GM19099 (cell line): Measurements from ENCODE around the gene LRP5.

Experiments
- POLR2A ChIP-seq: IDR thresholded peaks from 3 replicates; pipeline ENCODE4 v1.6.1; 2011; ENCODE audit warnings: low read depth; ENCODE audit not compliant: insufficient read length; ENCODE audit errors: extremely low read depth

The LRP5 gene

DNA sequence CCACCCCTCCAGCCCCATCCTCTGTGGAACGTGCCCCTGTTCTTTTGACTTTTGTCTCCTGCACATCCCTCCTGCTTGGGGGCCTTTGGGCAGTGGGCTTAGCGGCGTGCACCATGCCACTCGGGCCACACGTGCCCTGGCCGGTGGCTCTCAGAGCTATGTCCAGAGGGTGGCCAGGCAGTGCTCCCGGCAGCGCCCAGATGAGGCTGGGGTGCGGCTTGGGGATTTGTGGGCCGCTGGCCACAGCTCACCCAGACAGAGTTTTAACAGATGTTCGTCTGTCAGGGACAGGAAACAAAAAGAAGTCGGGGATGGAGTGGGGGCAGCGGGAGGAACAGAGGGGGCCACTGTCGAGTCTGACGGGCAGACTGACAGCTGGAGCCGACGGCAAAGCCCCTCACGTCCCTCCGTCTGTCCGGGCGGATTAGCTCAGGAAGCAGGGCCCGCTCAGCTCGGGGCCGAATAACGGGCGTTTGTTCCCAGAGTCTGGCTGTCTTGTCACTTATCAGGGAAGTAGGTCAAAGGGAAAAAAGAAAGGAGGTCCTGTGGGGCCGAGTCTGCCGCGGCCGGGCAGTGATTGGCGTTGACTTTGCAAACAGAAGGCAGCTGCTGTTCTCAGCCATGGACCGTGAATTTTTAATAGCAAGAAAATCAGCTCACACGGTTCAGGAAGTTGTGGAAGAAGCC, 61.6 kb downstream of the LRP5 start:
- TF ChIP-seq POLR2A = no peak

DNA sequence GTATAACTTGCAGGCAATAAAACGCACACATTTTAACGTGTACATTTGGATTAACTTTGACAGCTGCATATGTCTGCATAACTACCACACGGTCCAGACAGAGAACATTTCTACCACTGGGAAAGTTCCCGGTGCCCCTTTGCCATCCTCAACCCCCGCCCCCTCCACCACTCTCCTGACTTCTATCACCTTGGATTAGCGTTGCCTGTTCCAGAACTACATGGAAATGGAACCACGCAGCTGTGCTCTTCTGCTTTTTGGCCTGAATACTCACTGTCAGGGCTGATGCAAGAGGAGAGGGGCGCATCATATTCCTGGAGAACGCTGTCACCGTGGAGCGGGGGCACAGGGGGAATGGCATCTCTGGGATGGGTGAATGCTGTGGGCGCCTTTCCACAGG, 62.1 kb downstream of the LRP5 start:
- no peak for TF ChIP-seq POLR2A

DNA sequence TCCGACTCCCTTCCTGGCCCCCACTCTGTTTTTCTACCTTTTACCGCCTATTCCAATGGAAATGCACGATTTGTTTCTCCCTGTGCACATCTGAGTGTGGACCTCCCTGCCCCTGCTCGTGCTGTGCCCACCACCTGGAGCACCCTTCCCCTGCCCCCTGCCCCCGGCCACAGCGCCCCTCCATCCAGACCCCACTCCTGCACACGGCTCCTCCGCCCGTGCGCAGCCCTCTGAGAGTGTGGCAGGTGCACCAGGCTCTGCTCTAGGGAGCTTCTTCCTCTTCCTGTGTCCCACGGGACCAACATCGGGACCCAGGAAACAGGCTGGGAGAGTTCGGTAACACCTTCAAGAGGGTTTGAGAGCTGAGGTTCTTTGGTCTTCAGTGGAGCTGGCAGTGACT, 62.9 kb downstream of the LRP5 start:
- no peak for TF ChIP-seq POLR2A

DNA sequence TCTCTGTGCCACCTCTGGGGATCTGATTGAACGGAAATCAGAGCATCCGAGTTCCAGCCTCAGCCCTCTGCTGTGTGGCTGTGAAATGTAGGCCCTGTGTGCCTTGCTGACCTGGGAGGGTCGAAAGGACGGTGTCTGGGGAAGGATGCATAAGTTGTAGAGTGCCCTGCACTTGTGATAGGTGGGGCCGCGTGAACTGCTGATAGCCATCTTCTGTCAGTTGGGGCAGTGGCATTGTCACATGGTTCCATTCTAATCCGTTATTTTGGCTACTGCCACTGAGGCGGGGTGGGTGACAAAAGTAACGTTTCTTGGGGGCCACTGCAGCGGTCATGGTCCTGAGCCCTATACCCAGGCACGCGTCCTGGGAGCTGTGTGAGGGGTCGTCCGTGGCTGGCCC, 63.4 kb downstream of the LRP5 start:
- TF ChIP-seq POLR2A = no peak

DNA sequence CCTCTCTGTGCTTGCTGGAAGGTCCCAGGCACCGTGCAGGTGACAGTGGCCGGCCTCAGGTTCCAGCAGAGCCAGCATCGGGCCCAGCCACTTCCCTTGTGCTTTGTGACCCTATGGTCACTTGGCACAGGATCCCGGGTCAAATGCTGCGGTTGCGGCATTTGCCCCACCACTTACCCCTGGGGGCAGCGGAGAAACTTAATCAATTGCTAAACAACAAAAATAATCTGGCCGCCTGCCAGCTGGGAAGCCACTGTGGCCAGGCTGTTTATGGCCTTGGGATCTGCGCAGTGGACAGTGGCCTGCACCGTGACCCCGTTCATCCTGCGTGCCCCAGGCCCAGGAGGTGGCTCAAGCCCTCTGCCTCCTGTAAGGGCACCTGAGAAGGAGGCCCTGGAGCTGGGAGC, 65.0 kb downstream of the LRP5 start:
- no peak for TF ChIP-seq POLR2A

DNA sequence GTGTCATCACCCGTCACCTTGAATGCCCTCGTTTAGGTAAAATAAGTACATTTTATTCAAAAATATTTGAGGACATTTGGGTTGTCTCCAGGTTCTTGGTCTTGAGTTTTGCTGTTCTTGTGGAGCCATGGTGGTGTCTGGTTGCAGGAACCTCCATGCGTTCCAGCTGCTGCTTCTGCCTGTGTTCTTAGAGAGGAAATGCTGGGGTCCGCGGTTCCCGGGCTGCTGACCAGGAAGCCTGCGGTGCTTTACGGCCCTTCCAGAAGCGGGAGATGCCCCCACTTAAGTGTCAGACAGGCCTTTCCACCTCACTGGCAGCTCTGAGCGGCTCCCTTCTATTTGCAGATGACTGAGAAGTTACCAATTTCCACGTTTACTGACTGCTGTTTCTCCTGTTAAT, 66.8 kb downstream of the LRP5 start:
- TF ChIP-seq POLR2A = no peak

DNA sequence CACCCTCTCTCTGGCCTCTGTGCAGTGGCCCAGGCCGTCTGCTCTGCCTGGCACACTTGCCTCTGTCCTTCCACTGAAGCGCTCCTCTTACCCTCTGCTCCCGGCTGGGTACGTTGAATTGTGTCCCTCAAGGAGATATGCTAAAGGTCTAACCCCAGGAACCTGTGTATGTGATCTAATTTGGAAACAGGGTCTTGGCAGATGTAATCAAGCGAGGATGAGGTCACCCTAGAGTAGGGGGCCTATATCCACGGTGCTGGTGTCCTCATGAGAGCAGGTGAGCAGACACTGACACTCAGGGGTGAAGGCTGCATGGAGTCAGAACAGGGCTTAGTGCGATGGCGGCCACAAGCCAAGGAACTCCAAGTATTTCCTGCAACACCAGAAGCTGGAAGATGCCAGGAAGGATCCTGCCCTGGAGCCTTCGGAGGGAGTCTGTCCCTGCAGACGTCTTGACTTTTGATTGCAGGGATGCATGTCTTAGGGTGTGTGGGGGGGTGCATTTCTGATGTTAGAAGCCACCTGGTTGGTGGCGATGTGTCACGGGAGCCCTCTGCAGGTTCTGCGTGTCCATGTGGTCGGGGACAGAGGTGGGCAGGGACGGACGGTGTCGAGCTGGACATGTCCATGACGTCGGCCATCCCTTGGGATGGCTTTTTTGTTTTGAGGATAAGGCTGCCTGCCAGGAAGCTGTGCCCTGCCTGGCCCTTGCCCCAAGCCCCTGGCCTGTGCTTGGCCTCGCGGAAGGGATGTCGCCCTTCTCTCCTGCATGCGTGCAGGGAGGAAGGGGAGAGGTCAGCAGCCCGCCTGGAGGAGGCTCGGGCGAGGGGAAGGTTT, 68.6 kb downstream of the LRP5 start:
- TF ChIP-seq POLR2A = no peak

DNA sequence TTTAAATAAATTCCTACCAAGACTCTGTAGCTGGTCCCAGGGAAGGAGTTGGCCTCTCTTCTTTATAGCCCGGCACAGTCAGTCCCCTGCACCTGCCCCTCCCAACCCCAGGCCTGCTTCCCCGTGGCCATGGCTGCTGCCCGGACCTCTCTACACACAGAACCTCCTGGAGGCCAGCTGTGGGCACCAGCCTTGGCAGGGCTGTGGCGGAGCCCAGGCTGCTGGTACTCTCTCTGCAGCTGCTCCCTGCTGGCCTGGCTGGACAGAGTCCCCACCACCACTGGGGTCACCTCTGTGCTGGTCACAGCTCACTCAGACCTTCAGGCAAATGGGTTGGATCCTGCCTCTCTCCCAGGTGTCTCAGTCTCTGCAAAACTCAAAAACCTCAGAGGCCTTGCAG, 69.3 kb downstream of the LRP5 start:
- no peak for TF ChIP-seq POLR2A

DNA sequence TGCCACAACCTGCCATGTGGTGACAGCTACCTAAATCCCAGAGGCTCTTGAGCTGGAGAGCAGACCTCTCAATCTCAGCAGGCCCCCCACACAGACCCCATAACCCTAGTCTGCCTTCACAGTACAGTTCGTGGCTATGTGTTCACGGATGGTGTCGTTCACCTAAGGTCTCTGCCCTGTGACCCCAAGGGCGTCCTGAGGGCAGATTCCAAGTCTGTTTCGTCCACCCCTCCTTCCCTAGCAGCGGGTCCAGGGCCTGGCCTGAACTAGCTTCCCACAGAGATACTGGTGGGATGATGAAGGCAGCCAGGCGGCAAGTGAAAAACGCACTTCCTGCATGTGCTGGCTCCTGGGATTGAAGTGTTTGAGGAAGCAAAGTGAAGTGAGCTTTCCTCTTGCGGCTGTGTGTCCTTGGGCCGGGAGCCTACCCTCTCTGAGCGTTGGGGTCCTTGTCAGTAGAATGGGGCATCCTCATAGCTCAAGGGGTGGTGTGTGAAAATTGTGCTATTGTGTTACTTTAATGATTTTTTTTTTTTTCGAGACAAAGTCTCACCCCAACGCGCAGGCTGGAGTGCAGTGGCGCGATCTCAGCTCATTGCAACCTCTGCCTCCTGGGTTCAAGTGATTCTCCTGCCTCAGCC, 70.1 kb downstream of the LRP5 start:
- no peak for TF ChIP-seq POLR2A

DNA sequence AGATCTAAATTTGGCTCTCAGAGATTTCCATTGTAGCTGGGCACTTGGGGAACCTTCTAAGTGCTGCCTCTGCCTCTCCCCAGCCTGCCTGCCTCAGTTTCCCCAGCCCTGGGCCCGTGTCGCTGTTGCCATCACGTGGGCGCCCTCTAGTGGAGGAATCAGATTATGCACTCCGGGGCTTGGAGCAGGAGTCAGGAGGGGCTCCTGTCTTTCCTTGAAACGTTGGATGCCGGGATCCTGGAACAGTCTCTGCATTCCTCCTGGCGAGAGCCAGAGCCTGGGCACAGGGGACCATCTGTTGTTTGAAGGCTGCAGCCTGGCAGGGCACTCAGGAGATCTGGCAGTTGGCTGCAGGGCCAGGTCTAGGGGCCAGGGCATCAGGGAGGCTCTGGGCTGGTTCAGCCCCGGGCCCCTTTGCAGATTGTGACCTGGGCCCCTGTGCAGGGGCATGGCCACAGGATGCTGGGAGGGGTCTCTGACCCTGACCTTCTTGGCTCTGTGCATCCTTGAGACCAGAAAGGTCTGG, 71.6 kb downstream of the LRP5 start:
- no peak for TF ChIP-seq POLR2A

DNA sequence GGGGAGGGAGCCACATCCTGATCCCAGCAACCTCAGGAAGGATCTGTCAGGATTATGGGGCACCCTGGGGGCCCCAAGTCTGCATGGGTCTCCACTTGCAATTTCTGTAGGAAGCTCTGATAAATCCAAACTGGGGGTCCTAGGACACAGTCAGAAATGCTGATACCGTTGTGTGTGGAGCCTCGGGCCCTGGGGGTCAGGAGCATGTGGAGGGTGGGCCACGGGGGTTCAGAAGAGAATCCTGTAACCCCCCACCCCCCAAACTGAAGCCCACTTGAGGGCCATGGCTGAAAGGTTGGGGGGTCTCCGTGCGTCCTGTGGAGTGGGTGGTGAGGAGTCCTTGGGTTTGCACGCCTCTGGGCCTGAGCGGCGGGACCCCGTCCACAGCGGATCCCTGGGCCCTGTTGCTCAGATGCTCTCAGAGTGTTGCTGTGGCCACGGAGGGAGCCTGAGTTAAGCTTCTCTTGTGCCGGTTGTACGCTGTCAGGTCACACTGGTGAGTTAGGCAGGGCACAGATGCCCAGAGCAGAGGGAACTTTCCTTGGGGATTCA, 72.2 kb downstream of the LRP5 start:
- TF ChIP-seq POLR2A = no peak

DNA sequence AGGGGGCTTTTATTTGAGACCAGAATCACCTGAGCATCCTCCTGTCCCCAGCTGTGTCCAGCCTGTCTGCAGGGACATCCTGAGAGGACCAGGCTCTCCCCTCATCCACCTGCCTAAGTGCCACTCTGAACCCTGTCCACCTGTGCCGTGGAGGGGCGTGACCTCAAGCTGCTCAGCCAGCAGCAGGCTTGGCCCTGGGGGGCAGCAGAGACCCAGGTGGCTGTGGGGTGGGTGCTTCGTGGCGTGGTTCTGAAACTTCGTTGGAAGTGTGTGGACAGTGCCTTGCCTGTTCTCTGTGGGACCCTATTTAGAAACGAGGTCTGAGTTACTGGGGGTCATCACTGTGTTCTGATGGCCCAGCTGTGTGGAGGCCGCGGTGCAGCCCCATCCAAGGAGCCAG, 72.7 kb downstream of the LRP5 start:
- no peak for TF ChIP-seq POLR2A

DNA sequence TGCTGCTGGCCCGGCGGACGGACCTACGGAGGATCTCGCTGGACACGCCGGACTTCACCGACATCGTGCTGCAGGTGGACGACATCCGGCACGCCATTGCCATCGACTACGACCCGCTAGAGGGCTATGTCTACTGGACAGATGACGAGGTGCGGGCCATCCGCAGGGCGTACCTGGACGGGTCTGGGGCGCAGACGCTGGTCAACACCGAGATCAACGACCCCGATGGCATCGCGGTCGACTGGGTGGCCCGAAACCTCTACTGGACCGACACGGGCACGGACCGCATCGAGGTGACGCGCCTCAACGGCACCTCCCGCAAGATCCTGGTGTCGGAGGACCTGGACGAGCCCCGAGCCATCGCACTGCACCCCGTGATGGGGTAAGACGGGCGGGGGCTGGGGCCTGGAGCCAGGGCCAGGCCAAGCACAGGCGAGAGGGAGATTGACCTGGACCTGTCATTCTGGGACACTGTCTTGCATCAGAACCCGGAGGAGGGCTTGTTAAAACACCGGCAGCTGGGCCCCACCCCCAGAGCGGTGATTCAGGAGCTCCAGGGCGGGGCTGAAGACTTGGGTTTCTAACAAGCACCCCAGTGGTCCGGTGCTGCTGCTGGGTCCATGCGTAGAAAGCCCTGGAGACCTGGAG, 74.1 kb downstream of the LRP5 start:
- TF ChIP-seq POLR2A = no peak

DNA sequence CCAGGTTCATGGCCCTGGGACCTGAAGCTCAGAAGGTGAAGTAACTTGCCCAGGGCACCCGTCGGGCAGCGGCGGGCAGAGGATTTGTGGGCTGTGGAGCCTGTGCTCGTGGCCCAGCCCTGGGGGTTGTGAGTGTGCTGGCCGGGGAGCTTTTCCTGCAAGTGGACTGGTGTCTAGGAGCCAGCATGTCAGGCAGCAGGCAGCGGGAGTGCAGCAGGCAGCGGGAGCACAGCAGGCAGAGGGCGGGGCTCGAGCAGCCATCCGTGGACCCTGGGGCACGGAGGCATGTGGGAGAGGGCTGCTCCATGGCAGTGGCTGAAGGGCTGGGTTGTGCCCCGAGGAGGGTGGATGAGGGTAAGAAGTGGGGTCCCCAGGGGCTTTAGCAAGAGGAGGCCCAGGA, 75.4 kb downstream of the LRP5 start:
- no peak for TF ChIP-seq POLR2A

DNA sequence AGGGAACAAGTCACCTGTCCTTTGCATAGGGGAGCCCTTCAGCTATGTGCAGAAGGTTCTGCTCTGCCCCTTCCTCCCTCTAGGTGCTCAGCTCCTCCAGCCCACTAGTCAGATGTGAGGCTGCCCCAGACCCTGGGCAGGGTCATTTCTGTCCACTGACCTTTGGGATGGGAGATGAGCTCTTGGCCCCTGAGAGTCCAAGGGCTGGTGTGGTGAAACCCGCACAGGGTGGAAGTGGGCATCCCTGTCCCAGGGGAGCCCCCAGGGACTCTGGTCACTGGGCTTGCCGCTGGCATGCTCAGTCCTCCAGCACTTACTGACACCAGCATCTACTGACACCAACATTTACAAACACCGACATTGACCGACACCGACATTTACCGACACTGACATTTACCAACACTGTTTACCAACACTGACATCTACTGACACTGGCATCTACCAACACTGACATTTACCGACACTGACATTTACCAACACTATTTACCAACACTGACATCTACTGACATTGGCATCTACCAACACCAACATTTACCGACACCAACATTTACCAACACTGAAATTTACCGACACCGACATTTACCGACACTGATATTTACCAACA, 76.3 kb downstream of the LRP5 start:
- no peak for TF ChIP-seq POLR2A

DNA sequence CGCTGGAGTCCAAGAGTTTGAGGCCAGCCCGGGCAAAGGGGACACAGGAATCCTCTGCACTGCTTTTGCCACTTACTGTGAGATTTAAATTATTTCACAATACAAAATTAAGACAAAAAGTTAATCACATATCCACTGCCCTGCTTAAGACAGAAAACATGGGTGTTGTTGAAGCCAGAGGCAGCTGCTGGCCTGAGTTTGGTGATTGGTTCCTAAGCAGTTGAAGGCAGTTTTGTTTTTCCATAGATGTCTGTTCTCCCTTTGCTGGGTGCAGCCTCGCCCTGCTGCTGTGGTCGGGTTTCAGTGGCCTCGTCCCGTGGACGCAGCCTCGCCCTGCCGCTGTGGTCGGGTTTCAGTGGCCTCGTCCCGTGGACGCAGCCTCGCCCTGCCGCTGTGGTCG, 77.9 kb downstream of the LRP5 start:
- TF ChIP-seq POLR2A = no peak
